Lower lobe of right lung (tissue), 2 donors: ENCODE data around the gene IL1RL1. TPM values are rescaled to one million over a fixed set of nuclear protein-coding genes. Genes with fewer than 3 reads are reported as not detected.

ENCODE experiments used
- ATAC-seq, 2 donors: fragments of 200-7000 bp; cut with Tn5 transposase; one replicate each; pipeline ENCODE4 v1.9.1; 2020 to 2022; ENCODE audit warnings: mild to moderate bottlenecking in 2 of 2, moderate library complexity in 2 of 2
- DNase-seq: peaks from one replicate; pipeline ENCODE4 v3.0.0-alpha.2; 2020
- H3K27ac ChIP-seq: fragments of 200-600 bp; one replicate; pipeline ENCODE4 v1.8.0; 2022
- H3K27me3 ChIP-seq: fragments of 200-600 bp; one replicate; pipeline ENCODE4 v1.8.0; 2022; ENCODE audit warnings: low read depth
- H3K36me3 ChIP-seq: fragments of 200-600 bp; one replicate; pipeline ENCODE4 v1.8.0; 2022; ENCODE audit warnings: mild to moderate bottlenecking
- H3K4me1 ChIP-seq: fragments of 200-600 bp; one replicate; pipeline ENCODE4 v1.8.0; 2022
- H3K4me3 ChIP-seq: fragments of 200-600 bp; one replicate; pipeline ENCODE4 v1.8.0; 2022; ENCODE audit warnings: mild to moderate bottlenecking
- H3K9me3 ChIP-seq: fragments of 200-600 bp; one replicate; pipeline ENCODE4 v1.8.0; 2022
- CTCF ChIP-seq: fragments of 200-600 bp; IDR thresholded peaks from one replicate; pipeline ENCODE4 v1.8.0; 2022; ENCODE audit warnings: antibody characterized with exemption, mild to moderate bottlenecking
- intact Hi-C: fragments of 100-400 bp; cut with DNase I; formaldehyde crosslinking; loops from one replicate; pipeline ENCODE4 v1.11.0; 2022
- total RNA-seq: library from RNA; stranded (reverse); fragmentation: NEBNext Ultra II Directional; extraction: Animal tissue kit (Norgen Biotek cat#: 25700); gene quantifications from one replicate; pipeline ENCODE4 v1.2.1, GENCODE V29; 2021
- donor health status: DM: no; HTN: yes; CAD: no; lungs with severe emphysema.

The IL1RL1 gene
- total RNA-seq, 1 donor from 2014 or later: 69.6 TPM

- intact Hi-C loops: no loop called here
- ATAC-seq: no peak
- DNase-seq: no peak
- Histone ChIP-seq H3K27me3 (no peaks in the 10 kb centered on the region), H3K4me1 (no peaks in the 10 kb centered on the region), H3K4me3 (no peak overlapping the region), H3K9me3 (no peaks in the 10 kb centered on the region), H3K36me3 (no peaks in the 10 kb centered on the region), H3K27ac (no peak overlapping the region)
- no peak for TF ChIP-seq CTCF
Observed at GRCh38 chr2:102396012-102396411, 84.6 kb downstream of the IL1RL1 start.

GRCh38 chr2:102397209-102397608 lies 85.8 kb downstream of the IL1RL1 start:
- H3K36me3 ChIP-seq: no peaks in the 10 kb centered on the region
- no peaks in the 10 kb centered on the region for H3K9me3 ChIP-seq
- H3K4me3 ChIP-seq: no peak overlapping the region
- no peaks in the 10 kb centered on the region for H3K27me3 ChIP-seq
- no peaks in the 10 kb centered on the region for H3K4me1 ChIP-seq
- DNase-seq (no peak), ATAC-seq (no peak)
- intact Hi-C loops: no loop called here
- H3K27ac ChIP-seq: no peak overlapping the region
- no peak for TF ChIP-seq CTCF

GRCh38 chr2:102399499-102400141 lies 88.3 kb downstream of the IL1RL1 start:
- intact Hi-C loops: no loop called here
- H3K36me3 ChIP-seq: no peaks in the 10 kb centered on the region
- no peaks in the 10 kb centered on the region for H3K27me3 ChIP-seq
- ATAC-seq (no peak), DNase-seq (no peak)
- no peaks in the 10 kb centered on the region for H3K4me1 ChIP-seq
- H3K4me3 ChIP-seq: no peak overlapping the region
- H3K9me3 ChIP-seq: no peaks in the 10 kb centered on the region
- TF ChIP-seq CTCF: no peak
- H3K27ac ChIP-seq: no peak overlapping the region

- H3K27me3 ChIP-seq: no peaks in the 10 kb centered on the region
- no peaks in the 10 kb centered on the region for H3K4me1 ChIP-seq
- intact Hi-C loops: no loop called here
- ATAC-seq (no peak), DNase-seq (no peak)
- H3K36me3 ChIP-seq: no peaks in the 10 kb centered on the region
- no peak for TF ChIP-seq CTCF
- H3K4me3 ChIP-seq: no peak overlapping the region
- H3K9me3 ChIP-seq: no peaks in the 10 kb centered on the region
- no peak overlapping the region for H3K27ac ChIP-seq
Observed at GRCh38 chr2:102401456-102401855, 90.1 kb downstream of the IL1RL1 start.

Other genes with a start within 250 kb of the IL1RL1 start
- gene IL1R1, start 168.8 kb upstream of the IL1RL1 start, total RNA-seq: 152 TPM
- gene IL1RL2, start 124.5 kb upstream of the IL1RL1 start, total RNA-seq: not detected
- gene IL18R1, start 44.2 kb downstream of the IL1RL1 start, total RNA-seq: 27.5 TPM
- gene IL18RAP, start 111.6 kb downstream of the IL1RL1 start, total RNA-seq: 6.8 TPM
- not detected for gene SLC9A4, start 161.7 kb downstream of the IL1RL1 start, total RNA-seq